AG04449 (cell line): ENCODE results near the gene RINL.
"Not testable (repeated sequence)": the region's sequence is repeated elsewhere in the genome, so short reads cannot be mapped to it uniquely, and the experiment has no call there.

Source experiments
- CTCF ChIA-PET: fragments of 350-600 bp; formaldehyde crosslinking; extraction: SDS; loops from one replicate; lab custom pipeline; 2021; ENCODE audit warnings: antibody characterized with exemption; lab: Yijun Ruan, JAX
- POLR2A ChIA-PET: fragments of 400-600, 350-600 bp; formaldehyde crosslinking; extraction: SDS; loops from one replicate; lab custom pipeline; 2020; ENCODE audit warnings: antibody characterized with exemption, inconsistent platforms; lab: Yijun Ruan, JAX
- DNase-seq: peaks from one replicate; pipeline ENCODE4 v3.0.0-alpha.2; 2010; ENCODE audit warnings: low read depth, low spot score
- H3K4me3 ChIP-seq: 2 replicates; pipeline ENCODE4 v1.5.1; 2011; ENCODE audit warnings: low read depth, mild to moderate bottlenecking, control low read depth, low read length
- CTCF ChIP-seq: IDR thresholded peaks from one replicate; pipeline ENCODE4 v1.5.1; 2011; ENCODE audit warnings: mild to moderate bottlenecking, moderate library complexity, low read length, control low read depth, inconsistent platforms; ENCODE audit not compliant: insufficient read depth; ENCODE audit errors: missing control alignments

Gene RINL

GRCh38 chr19:38891771-38892170 lies 13.7 kb upstream of the RINL start:
- no peak overlapping the region for H3K4me3 ChIP-seq
- POLR2A ChIA-PET = no interaction called here
- TF ChIP-seq CTCF = no peak
- DNase-seq = no peak
- CTCF ChIA-PET = interaction anchor here (1.1 to 1.3 kb wide), 3 partner anchors 16 to 23 kb away, joined by 3 to 6 read pairs (median 6); no protein-coding TSS in a partner anchor

- TF ChIP-seq CTCF = no peak
- no peak for DNase-seq
- no peak overlapping the region for H3K4me3 ChIP-seq
- POLR2A ChIA-PET = no interaction called here
- CTCF ChIA-PET = interaction anchor here (0.7 to 1.1 kb wide), 2 partner anchors 21 to 488 kb away, joined by 3 read pairs; partner anchors contain the start of gene FAM98C
Measured at GRCh38 chr19:38890686-38891085, 12.6 kb upstream of the RINL start.

GRCh38 chr19:38889803-38890202 lies 11.7 kb upstream of the RINL start:
- DNase-seq = no peak
- H3K4me3 ChIP-seq = no peak overlapping the region
- CTCF ChIA-PET = interaction anchor here (6.0 kb wide), 1 partner anchor 13 kb away, joined by 70 read pairs; the partner anchor contains the start of gene RINL
- no peak for TF ChIP-seq CTCF
- POLR2A ChIA-PET = no interaction called here

- TF ChIP-seq CTCF = no peak
- DNase-seq = no peak
- ChIA-PET POLR2A (interaction anchor here (2.1 kb wide), 1 partner anchor 11 kb away, joined by 4 read pairs; the partner anchor contains the start of genes NFKBIB and SIRT2), CTCF (interaction anchor here (2.0 to 6.0 kb wide), 2 partner anchors 12 to 41 kb away, joined by 9 to 70 read pairs; partner anchors contain the start of genes MRPS12, RINL and SARS2)
- H3K4me3 ChIP-seq = no peak overlapping the region
Measured at GRCh38 chr19:38888876-38889275, 10.8 kb upstream of the RINL start.

GRCh38 chr19:38884691-38885090 lies 6.6 kb upstream of the RINL start:
- CTCF ChIA-PET = interaction anchor here (1.0 to 6.0 kb wide), 3 partner anchors 8 to 43 kb away, joined by 3 to 70 read pairs (median 3); partner anchors contain the start of gene RINL
- POLR2A ChIA-PET, H3K4me3 ChIP-seq, DNase-seq: not testable (repeated sequence)

GRCh38 chr19:38883286-38883685 lies 5.2 kb upstream of the RINL start:
- no peak for TF ChIP-seq CTCF
- DNase-seq = no peak
- no peak overlapping the region for H3K4me3 ChIP-seq
- POLR2A ChIA-PET = no interaction called here
- CTCF ChIA-PET = interaction anchor here (1.3 kb wide), 1 partner anchor 47 kb away, joined by 3 read pairs; the partner anchor contains the start of genes MRPS12 and SARS2
